Measurements from ENCODE around the gene MAP2.
A peak's percentile ranks its signal among the peaks of the same experiment; 100 is the strongest.

MAP2 gene

DNA sequence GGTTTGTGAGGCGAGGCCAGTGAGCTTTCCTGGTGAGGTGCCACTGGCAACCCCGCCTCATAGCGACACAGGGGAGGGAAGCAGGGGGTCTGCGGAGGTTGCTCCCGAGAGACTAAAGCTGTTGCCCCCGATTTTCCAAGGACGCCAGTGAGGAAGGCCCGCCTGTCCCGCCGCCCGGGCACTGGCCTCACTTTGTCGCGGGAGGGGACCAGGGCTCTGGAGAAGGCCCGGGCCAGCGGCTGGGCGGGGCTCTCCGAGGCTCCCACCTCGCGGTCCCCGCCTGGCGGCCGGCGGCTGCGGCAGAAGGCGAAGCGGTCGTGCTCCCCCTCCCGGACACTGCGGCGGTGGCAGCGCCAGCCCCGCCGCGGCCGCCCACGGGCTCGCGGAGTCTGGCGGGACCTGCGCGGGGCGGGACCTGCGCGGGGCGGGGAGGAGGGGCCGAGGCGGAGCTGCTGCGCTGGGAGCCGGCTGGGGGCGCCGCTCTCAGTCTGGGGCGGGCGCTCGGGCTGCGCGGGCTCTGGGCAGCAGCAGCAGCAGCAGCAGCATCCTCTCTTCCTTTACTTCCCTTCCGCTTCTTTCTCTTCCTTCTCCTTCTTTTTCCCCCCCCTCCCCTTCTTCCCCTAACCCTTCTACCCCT lies at the start of gene MAP2:
TSS of gene MAP2 (plus strand) at position 486 of the 637 bp plus-strand sequence. CDS start 229,124 bp downstream, outside the sequence.
- peak; percentile 56 for DNase-seq

GRCh38 chr2:209376686-209377085 lies 47.2 kb upstream of the MAP2 start:
- DNase-seq = no peak

DNA sequence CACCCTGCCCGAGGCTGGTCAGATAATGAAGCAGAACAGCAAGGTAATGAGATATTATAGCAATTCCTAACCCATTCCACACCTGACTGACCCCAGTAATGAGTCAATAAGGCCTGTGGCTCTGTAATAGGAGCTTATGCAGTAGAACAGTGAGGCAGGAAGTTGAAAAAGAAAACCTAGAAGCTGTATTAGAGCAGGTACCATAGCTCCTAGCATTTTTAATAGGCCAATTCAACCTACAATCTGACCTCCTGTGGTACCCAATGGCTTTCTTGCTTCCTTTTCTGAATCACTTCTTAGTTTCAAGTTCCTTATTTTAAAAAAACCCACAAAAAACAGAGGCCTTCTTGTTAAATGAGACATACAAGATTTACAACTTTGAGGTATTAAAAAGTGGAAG lies 43.6 kb upstream of the MAP2 start:
- no peak for DNase-seq

DNA sequence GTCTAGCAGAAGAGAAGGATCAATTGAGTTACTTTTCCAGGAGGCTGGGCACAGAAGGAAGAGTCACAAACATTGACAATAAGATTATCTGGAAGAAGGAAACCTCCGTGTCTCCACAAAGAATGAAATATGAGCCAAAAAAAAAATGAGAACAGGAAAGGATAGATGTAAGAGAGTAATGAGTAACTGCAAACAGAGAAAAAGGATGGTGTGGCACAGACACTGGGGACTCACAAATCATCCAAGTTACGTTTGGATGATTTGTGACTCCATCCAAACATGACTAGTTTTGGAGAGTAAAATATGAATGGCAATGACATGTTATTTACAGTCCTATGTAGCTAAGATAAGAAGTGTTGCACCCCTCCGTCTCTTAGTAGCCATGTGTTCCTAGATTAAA lies 42.8 kb upstream of the MAP2 start:
- no peak for DNase-seq

GRCh38 chr2:209382775-209383174 lies 41.1 kb upstream of the MAP2 start:
- DNase-seq = no peak

DNA sequence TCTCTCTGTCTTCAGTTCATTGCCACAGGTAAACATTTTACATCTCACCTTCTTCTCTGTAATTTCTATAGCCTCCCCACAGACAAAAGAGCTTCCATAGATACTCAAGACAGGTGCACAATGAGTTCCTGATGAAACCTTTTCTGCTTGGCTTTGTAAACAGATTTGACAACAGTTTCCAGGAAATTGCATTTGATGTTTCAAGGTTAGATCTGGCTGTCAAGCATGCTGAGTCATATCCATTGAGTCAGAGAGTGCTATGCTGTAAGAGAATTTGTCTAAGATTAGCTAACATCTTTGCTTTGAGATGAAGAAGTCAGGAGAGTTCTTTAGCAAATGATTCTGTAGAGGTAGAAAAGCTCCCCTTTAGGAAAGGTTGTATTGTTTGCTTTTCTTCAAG lies 40.6 kb upstream of the MAP2 start:
- DNase-seq = no peak

DNA sequence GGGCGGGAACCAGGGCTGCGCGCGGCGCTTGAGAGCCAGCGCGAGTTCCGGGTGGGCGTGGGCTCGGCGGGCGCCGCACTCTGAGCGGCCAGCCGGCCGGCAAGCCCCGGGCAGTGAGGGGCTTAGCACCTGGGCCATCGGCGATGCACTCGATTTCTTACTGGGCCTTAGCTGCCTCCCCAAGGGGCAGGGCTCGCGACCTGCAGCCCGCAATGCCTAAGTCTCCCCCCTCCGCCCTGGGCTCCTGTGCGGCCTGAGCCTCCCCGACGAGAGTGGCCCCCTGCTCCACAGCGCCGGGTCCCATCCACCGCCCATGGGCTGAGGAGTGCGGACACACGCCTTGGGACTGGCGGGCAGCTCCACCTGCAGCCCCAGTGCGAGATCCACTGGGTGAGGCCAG lies 36.5 kb upstream of the MAP2 start:
- no peak for DNase-seq

GRCh38 chr2:209388446-209389037 lies 35.3 kb upstream of the MAP2 start:
- no peak for DNase-seq

DNA sequence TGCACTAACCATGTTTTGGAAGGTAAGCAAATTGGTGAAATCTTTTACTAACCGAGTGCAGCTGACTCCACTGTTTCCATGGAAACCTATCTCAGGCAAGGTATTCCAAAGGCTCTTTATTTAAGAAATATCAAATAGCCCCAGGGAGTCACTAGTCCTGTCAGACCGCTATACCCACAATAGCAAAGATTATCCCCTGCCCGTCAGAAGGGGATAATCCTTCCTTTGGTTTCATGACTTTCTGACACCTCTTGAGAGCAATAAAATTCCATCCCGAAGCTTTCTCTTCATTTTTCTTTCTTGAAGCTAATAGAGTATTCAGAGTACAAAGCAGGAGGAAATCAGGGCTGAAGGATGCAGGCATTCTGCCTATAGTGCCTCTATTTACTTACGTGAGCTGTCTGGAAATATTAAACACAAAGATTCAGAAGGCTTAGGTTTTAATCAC lies 34.7 kb upstream of the MAP2 start:
- DNase-seq = no peak

DNA sequence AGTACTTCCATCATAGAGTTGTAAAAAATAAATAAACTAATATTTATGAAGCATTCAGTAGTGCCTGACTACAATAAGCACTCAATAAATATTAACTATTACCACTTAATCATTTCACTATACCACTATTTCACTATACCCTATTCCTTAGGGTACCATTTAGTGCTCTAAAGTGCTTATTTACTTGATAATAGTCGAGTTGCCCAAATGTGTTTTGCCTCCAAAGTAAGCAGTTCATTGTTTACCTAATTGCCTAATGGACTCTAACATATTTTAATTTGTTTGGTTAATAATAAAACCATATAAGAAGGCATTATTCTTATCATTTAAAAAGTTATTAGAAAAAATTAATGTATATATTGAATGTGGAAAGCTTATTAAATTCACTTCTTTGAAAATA lies 33.0 kb upstream of the MAP2 start:
- no peak for DNase-seq

- DNase-seq = no peak
Observed at GRCh38 chr2:209391776-209392401, 32.0 kb upstream of the MAP2 start.

GRCh38 chr2:209395229-209395628 lies 28.6 kb upstream of the MAP2 start:
- no peak for DNase-seq

DNA sequence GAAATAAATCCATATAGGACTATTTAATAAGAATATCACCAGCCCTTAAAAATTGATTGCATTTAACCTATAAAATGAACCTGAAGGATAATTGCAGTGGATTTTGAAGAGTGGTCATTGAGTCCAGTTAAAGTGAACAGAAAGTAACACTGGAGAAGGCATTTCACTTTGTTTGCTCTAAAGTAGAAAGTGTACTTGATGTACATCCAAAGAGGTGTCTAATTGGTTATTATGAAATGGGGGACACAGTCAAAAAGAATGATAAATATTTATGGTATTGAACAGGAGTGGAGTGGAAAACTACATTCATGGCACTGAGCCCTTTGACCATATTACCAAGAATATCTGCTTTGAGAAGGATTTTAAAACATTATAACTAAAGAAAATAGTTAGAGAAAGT lies 28.2 kb upstream of the MAP2 start:
- DNase-seq = no peak

DNA sequence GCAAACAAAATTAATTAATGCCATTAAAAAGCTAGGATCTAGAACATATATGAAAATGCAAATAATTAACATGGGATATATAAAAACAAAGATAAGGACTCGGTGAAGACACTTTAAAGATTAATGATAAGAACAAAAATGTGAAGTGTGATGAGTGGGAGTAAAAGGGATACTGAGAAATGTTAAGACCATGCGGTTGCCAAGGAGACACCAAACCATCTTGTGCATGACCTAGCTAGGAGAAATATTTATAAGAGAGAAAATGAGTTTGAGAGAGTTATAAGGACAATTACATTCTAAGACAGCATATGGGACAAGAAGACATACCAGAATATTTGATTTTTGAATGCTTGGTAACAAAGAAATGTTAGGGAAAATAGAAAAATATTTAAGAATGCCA lies 25.4 kb upstream of the MAP2 start:
- no peak for DNase-seq

DNA sequence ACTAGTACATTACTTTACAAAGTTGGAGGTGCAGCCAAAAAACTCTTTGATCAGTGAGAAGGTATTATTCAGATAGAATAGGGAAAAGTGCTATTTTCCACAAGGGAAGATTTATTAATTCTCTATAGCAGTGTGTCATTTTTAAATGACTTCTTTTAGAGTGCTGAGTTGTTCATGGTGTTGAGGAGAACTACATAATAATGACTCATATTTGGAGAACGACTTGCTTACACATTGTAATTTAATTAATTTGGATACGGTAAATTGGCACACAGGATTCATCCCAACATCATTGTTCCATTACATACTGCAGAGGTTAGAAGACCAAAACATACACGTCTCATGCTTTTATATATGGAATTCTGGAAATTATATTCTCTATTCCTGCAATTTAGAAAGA lies 22.1 kb upstream of the MAP2 start:
- no peak for DNase-seq

GRCh38 chr2:209411296-209411695 lies 12.6 kb upstream of the MAP2 start:
- DNase-seq = no peak

GRCh38 chr2:209411718-209412117 lies 12.1 kb upstream of the MAP2 start:
- DNase-seq = no peak

DNA sequence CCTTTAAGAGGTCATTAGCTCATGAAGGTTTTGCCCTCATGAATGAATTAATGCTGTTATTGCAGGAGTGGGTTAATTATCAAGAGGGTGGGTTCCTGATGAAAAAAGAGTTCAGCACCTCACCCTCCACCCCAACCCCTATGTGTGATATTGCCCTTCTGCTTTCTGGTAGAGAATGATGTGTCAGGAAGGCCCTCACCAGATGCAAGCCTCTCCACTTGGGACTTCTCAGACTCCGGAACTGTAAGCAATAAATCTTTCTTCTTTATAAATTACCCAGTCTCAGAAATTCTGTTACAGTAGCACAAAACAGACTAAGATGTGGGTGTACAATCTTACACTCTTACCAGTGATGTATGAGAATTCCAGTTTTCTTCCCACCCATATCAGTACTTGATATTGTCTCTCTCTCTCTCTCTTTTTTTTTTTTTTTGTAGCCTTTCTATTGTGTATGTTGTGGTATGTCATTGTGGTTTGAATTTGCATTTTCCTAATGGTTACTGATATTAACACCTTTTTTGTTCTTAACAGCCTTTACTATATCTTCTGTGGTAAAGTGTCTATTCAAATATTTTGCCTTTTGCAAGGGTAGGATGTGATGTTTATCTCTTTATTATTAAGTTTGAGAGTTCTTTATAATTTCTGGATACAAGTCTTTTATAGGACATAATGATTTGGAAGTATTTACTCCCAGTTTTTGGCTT lies 10.4 kb upstream of the MAP2 start:
- DNase-seq = no peak

DNA sequence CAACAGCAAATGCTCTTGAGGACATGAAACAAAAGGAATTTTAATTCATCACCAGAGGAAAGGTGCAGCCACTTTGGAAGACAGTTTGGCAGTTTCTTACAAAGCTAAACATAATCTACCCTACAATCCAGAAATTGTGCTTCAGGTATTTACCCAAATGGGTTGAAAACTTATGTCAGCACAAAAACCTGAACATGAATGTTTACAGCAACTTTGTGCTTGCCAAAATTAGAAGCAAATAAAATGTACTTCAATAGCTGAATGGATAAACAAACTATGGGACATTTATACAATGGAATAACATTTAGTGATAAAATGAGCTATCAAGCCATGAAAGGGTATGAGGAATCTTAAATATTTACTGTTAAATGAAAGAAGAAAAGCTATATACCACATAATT lies 6.9 kb upstream of the MAP2 start:
- no peak for DNase-seq

DNA sequence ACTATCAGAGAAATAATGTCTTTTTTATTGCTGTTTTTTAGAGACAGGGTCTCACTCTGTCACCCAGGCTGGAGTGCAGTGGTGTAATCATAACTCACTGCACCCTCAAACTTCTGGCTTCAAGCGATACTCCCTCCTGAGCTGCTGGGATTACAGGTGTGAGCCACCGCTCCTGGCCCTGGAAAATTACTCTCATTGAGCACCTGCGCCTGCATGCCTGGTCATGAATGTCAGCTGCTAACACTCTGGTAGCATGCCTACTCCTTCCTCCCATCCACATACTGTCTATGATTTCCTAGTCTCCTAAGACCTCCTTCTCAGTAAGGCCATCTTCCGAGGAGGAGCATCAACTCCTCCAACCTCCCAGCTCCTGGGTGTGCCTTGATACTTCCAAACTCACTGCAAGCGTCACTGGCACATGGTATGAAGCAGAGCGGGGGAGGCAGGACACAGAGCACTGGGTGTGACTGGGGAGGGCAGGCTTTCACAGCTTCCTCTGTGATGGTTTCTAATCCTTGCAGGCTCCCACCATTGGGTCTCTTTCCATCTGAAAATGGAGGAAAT lies 1.6 kb upstream of the MAP2 start:
- no peak for DNase-seq

DNA sequence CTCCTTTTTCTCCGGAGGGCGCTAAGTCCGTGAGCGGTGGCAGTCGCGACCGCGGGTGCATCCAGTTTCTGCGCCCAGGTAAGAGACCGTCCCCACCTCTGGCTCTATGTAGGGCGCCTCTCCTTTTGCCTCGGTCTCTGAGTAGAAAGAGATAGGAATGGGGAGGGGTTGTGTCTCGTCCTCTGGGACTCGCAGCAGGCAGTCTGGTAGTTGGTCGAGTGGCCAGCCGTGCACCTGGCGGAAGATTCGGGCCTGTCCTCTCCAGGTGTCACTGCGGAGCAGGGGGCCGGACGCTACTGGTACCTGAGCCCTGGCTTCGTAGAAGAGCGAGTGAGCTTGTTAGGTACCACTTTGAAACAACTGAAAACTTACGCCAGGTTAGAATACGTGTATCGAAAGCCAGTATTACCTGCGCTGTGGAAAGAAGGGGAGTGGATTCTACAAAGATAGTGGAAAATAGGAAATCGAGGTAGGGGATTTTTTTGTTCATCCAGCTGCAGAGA lies 403 bp downstream of the MAP2 start:
- DNase-seq = peak; percentile 9

- DNase-seq = no peak
Observed at GRCh38 chr2:209424781-209425470, 1.1 kb downstream of the MAP2 start.
